Keratinocyte (primary cell): ENCODE data around the gene FAM13B.

Experiments used
- CTCF ChIP-seq, 3 experiments: IDR thresholded peaks in 1 of 3; conservative IDR thresholded peaks in 1 of 3; optimal IDR thresholded peaks in 1 of 3; 2 replicates in 2 of 3; 3 replicates in 1 of 3; pipeline versions ENCODE3 to v1.5.1; 2011; ENCODE audit warnings: low read length in 3 of 3, mild to moderate bottlenecking in 3 of 3, moderate library complexity in 2 of 3, control low read depth in 1 of 3, inconsistent platforms in 1 of 3; ENCODE audit not compliant: insufficient read depth in 2 of 3; ENCODE audit errors: extremely low read depth in 1 of 3
- EZH2 ChIP-seq: IDR thresholded peaks from one replicate; pipeline ENCODE4 v1.6.1; 2012; ENCODE audit warnings: inconsistent platforms, mild to moderate bottlenecking, low read length, moderate library complexity

GRCh38 chr5:138053554-138053953, 20.7 kb upstream of the FAM13B start:
- no peak for TF ChIP-seq CTCF (optimal IDR thresholded peaks at IDR 0.05 in 1 of 3, IDR thresholded peaks at IDR 0.05 in 1 of 3, conservative IDR thresholded peaks at IDR 0.05 in 1 of 3; ENCODE audit: extremely low read depth in 1 of 3, insufficient read depth in 2 of 3, low read length in 3 of 3)
- no peak for TF ChIP-seq EZH2
